ENCODE results near the gene CD6. TPM values are rescaled to one million over a fixed set of nuclear protein-coding genes. Genes with fewer than 3 reads are reported as not detected.

The CD6 gene
- total and polyA plus RNA-seq, 10 of the 15 experiments (the other 5 are each of a cell fraction or from before 2014, with no cell fraction given), result 0.37 to 17.6 (median 6.2) TPM

GRCh38 chr11:61067782-61068446 lies 96.4 kb downstream of the CD6 start:
- Histone ChIP-seq H3K36me3 (ENCODE audit: control insufficient read depth in 2 of 2, insufficient read depth in 2 of 2, low read length in 1 of 2) (peaks cover 0 to 3% of the 10 kb centered on the region in 2 experiments; a peak in 2 of 4 replicates), H3K27me3 (replicated peaks in 1 of 2; ENCODE audit: control insufficient read depth in 2 of 2, insufficient read depth in 2 of 2, low read length in 1 of 2) (no peaks in the 10 kb centered on the region), H3K9me3 (replicated peaks; ENCODE audit: control insufficient read depth, insufficient read depth, low read length) (no peaks in the 10 kb centered on the region), H3K9ac (ENCODE audit: control insufficient read depth, insufficient read depth, low read length) (no peak overlapping the region), H3K4me3 (no peak overlapping the region), H4K20me1 (ENCODE audit: control insufficient read depth, insufficient read depth) (no peaks in the 10 kb centered on the region), H2AFZ (ENCODE audit: control insufficient read depth, low read depth, low read length) (no peak overlapping the region), H3K27ac (ENCODE audit: control insufficient read depth, insufficient read depth) (no peak overlapping the region), H3K4me2 (ENCODE audit: control insufficient read depth, insufficient read depth) (no peak overlapping the region), H3K4me1 (ENCODE audit: control insufficient read depth, insufficient read depth, low read length) (peaks cover 26% of the 10 kb centered on the region), H3K79me2 (ENCODE audit: control insufficient read depth, insufficient read depth, low read length) (no peaks in the 10 kb centered on the region)
- TF ChIP-seq SRF (IDR thresholded peaks at IDR 0.05; ENCODE audit: low read depth in 2 of 2, low read length in 2 of 2), result no peak
- TF ChIP-seq SIX5 (IDR thresholded peaks at IDR 0.05; ENCODE audit: low read depth, low read length, severe bottlenecking), result no peak
- ChIA-PET CTCF (interaction anchor here (0.6 to 1.8 kb wide), 5 partner anchors 24 to 152 kb away, joined by 3 to 6 read pairs (median 5); no protein-coding TSS in a partner anchor), RAD21 (ENCODE audit: unreplicated experiment) (interaction anchor here (7.8 kb wide), 1 partner anchor 25 kb away, joined by 57 read pairs; no protein-coding TSS in a partner anchor), POLR2A (interaction anchor here (0.6 kb wide), 1 partner anchor 86 kb away, joined by 3 read pairs; no protein-coding TSS in a partner anchor), SMC1A (ENCODE audit: uncharacterized antibody, unreplicated experiment) (interaction anchor here (0.7 to 9.1 kb wide), 5 partner anchors 20 to 96 kb away, joined by 3 to 98 read pairs (median 3); partner anchors contain the start of gene CD6)
- 81% methylated on average over 14 of the region's 14 CpGs for WGBS (ENCODE audit: insufficient coverage, insufficient replicate concordance, low lambda C conversion rate, missing lambda C conversion rate)
- no peak for DNase-seq (ENCODE audit: low read depth, low spot score)
- intact Hi-C loops (cut with micrococcal nuclease; ENCODE audit: unreplicated experiment) (no loop called here), in situ Hi-C loops (cut with MboI) (loop anchor here (10.0 kb wide), 1 partner anchor 613 kb away; the partner anchor contains the start of gene MS4A1)
- ATAC-seq, result no peak
- FAIRE-seq, result no peak
- BruUV-seq (replicated peaks), result no TSS peak

- no peaks in the 10 kb centered on the region for H3K27me3 ChIP-seq (replicated peaks in 1 of 2; ENCODE audit: control insufficient read depth in 2 of 2, insufficient read depth in 2 of 2, low read length in 1 of 2)
- DNase-seq (ENCODE audit: low read depth, low spot score) (no peak), ATAC-seq (no peak), FAIRE-seq (no peak)
- 90% methylated on average over 9 of the region's 9 CpGs for WGBS (ENCODE audit: insufficient coverage, insufficient replicate concordance, low lambda C conversion rate, missing lambda C conversion rate)
- SMC1A ChIA-PET (ENCODE audit: uncharacterized antibody, unreplicated experiment), result no interaction called here
- no peaks in the 10 kb centered on the region for H3K9me3 ChIP-seq (replicated peaks; ENCODE audit: control insufficient read depth, insufficient read depth, low read length)
- no peak overlapping the region for H3K9ac ChIP-seq (ENCODE audit: control insufficient read depth, insufficient read depth, low read length)
- in situ Hi-C loops (cut with MboI), result loop anchor here (10.0 kb wide), 1 partner anchor 614 kb away; the partner anchor contains the start of gene MS4A1
- no peak overlapping the region for H3K4me2 ChIP-seq (ENCODE audit: control insufficient read depth, insufficient read depth)
- intact Hi-C loops (cut with micrococcal nuclease; ENCODE audit: unreplicated experiment), result no loop called here
- RAD21 ChIA-PET (ENCODE audit: unreplicated experiment), result interaction anchor here (7.8 kb wide), 1 partner anchor 26 kb away, joined by 57 read pairs; no protein-coding TSS in a partner anchor
- POLR2A ChIA-PET, result no interaction called here
- peaks cover 0 to 3% of the 10 kb centered on the region in 2 experiments; a peak in 2 of 4 replicates for H3K36me3 ChIP-seq (ENCODE audit: control insufficient read depth in 2 of 2, insufficient read depth in 2 of 2, low read length in 1 of 2)
- no peak for TF ChIP-seq REST (IDR thresholded peaks at IDR 0.05; ENCODE audit: low read depth, low read length)
- TF ChIP-seq PML (IDR thresholded peaks at IDR 0.05; ENCODE audit: low read length), result no peak
- no peak for TF ChIP-seq ZNF274 (IDR thresholded peaks at IDR 0.05; ENCODE audit: insufficient read depth, insufficient read length)
- TF ChIP-seq TBL1XR1 (IDR thresholded peaks at IDR 0.05; ENCODE audit: low read depth, low read length), result no peak
- TF ChIP-seq CREM (IDR thresholded peaks at IDR 0.05; ENCODE audit: low read depth), result no peak
- no peak for TF ChIP-seq BMI1 (IDR thresholded peaks at IDR 0.05; ENCODE audit: borderline replicate concordance)
- TF ChIP-seq ZNF207 (IDR thresholded peaks at IDR 0.05; ENCODE audit: borderline replicate concordance), result no peak
- TF ChIP-seq RUNX3 (IDR thresholded peaks at IDR 0.05; ENCODE audit: low read length), result no peak
- no peak for TF ChIP-seq IRF4 (IDR thresholded peaks at IDR 0.05; ENCODE audit: low read depth, low read length)
- no peak for TF ChIP-seq FOXK2 (IDR thresholded peaks at IDR 0.05)
- no peak for TF ChIP-seq TCF3 (IDR thresholded peaks at IDR 0.05; ENCODE audit: borderline replicate concordance, insufficient read depth, low read depth, low read length)
- no peak for TF ChIP-seq RCOR1 (conservative IDR thresholded peaks at IDR 0.05; ENCODE audit: low read depth, low read length)
- no peak overlapping the region for H3K27ac ChIP-seq (ENCODE audit: control insufficient read depth, insufficient read depth)
- H2AFZ ChIP-seq (ENCODE audit: control insufficient read depth, low read depth, low read length), result no peak overlapping the region
- CTCF ChIA-PET, result no interaction called here
- H4K20me1 ChIP-seq (ENCODE audit: control insufficient read depth, insufficient read depth), result no peaks in the 10 kb centered on the region
- no peaks in the 10 kb centered on the region for H3K79me2 ChIP-seq (ENCODE audit: control insufficient read depth, insufficient read depth, low read length)
- H3K4me3 ChIP-seq, result no peak overlapping the region
- BruUV-seq (replicated peaks), result no TSS peak
- peaks cover 26% of the 10 kb centered on the region for H3K4me1 ChIP-seq (ENCODE audit: control insufficient read depth, insufficient read depth, low read length)
Observed at GRCh38 chr11:61068581-61068980, 97.1 kb downstream of the CD6 start.
